ENCODE results near the gene NTS. TPM values are rescaled to one million over a fixed set of nuclear protein-coding genes. Genes with fewer than 3 reads are reported as not detected.
A peak's percentile ranks its signal among the peaks of the same experiment; 100 is the strongest.

NTS gene
- total and polyA plus RNA-seq, 2 experiments from 2014 or later = 17.1 to 30.8 TPM

- TF ChIP-seq CTCF (conservative IDR thresholded peaks at IDR 0.05; ENCODE audit: low read depth in 2 of 2) = no peak
- no peak for TF ChIP-seq EZH2phosphoT487 (IDR thresholded peaks at IDR 0.05; ENCODE audit: unreplicated experiment)
- no peak for TF ChIP-seq EZH2 (IDR thresholded peaks at IDR 0.05; ENCODE audit: low read depth, unreplicated experiment)
- no peak for TF ChIP-seq STAT1 (IDR thresholded peaks at IDR 0.05; ENCODE audit: unreplicated experiment)
- TF ChIP-seq REST (IDR thresholded peaks at IDR 0.05; ENCODE audit: unreplicated experiment) = no peak
- no peak for TF ChIP-seq ZNF331 (CRISPR knock-in tag; IDR thresholded peaks at IDR 0.05; ENCODE audit: low read depth)
Measured at GRCh38 chr12:85865890-85866289, 8.2 kb upstream of the NTS start (continued).

- Mint-ChIP-seq H3K4me1 (peaks cover 2% of the 10 kb centered on the region; the same call in 1 of the 3 replicates), H3K27me3 (ENCODE audit: insufficient read depth, low read depth, poor library complexity) (peaks cover 1% of the 10 kb centered on the region), H3K4me3 (no peak overlapping the region), H3K36me3 (ENCODE audit: low read depth) (no peaks in the 10 kb centered on the region; the same call in 2 of the 3 replicates), H3K9me3 (no peaks in the 10 kb centered on the region; the same call in none of the 3 replicates), H3K27ac (no peak overlapping the region)
- no peak overlapping the region for H2AFZ ChIP-seq
- no peaks in the 10 kb centered on the region for H4K20me1 ChIP-seq (replicated peaks; ENCODE audit: insufficient read depth)
- no peak overlapping the region for H3K4me2 ChIP-seq
- H3K27me3 ChIP-seq (ENCODE audit: insufficient read depth) = no peaks in the 10 kb centered on the region
- H3K79me2 ChIP-seq (replicated peaks; ENCODE audit: insufficient read depth) = no peaks in the 10 kb centered on the region
- DNase-seq (ENCODE audit: low spot score) (peak; percentile 76), ATAC-seq (peak; percentile 73)
- no peaks in the 10 kb centered on the region for H3F3A ChIP-seq (replicated peaks; ENCODE audit: low read depth)
- H3K4me3 ChIP-seq = no peak overlapping the region
- no peaks in the 10 kb centered on the region for H3K9me2 ChIP-seq (ENCODE audit: insufficient read depth)
- no peak for TF ChIP-seq ZNF114 (CRISPR knock-in tag; IDR thresholded peaks at IDR 0.05)
- peak; percentile 82 to 87 for TF ChIP-seq CTCF (conservative IDR thresholded peaks at IDR 0.05; ENCODE audit: low read depth in 2 of 2)
- H3K4me1 ChIP-seq (ENCODE audit: insufficient read depth) = no peaks in the 10 kb centered on the region
- H3K36me3 ChIP-seq (ENCODE audit: insufficient read depth) = no peaks in the 10 kb centered on the region
- no peak overlapping the region for H3K27ac ChIP-seq (ENCODE audit: low read depth)
Measured at GRCh38 chr12:85866986-85867776, 6.9 kb upstream of the NTS start.

All from GM23338 (cell line).